Ovary (tissue), 10 donors: ENCODE data around the gene SLAMF1. TPM values are rescaled to one million over a fixed set of nuclear protein-coding genes. Genes with fewer than 3 reads are reported as not detected.
"Not testable (repeated sequence)": the region's sequence is repeated elsewhere in the genome, so short reads cannot be mapped to it uniquely, and the experiment has no call there.

ENCODE experiments used
- DNase-seq, 5 donors: peaks; one replicate each; pipeline ENCODE4 v3.0.0-alpha.2; 2019 to 2020
- H3K27ac ChIP-seq, 2 donors: fragments of 200-600 bp; one replicate each; pipeline versions ENCODE4 v1.5.1 to v1.8.0; 2019 to 2022
- H3K27me3 ChIP-seq: fragments of 200-600 bp; one replicate; pipeline ENCODE4 v1.8.0; 2022
- H3K36me3 ChIP-seq: fragments of 200-600 bp; sonication (generic); one replicate; pipeline ENCODE4 v1.5.1; 2019
- H3K4me1 ChIP-seq: one replicate; pipeline ENCODE4 v1.8.1; 2013; ENCODE audit warnings: mild to moderate bottlenecking, moderate library complexity; ENCODE audit not compliant: insufficient read depth
- H3K4me3 ChIP-seq: fragments of 200-600 bp; sonication (generic); one replicate; pipeline ENCODE4 v1.5.1; 2017
- H3K9me3 ChIP-seq, 2 donors: fragments of 200-600 bp in 1 of 2; sonication (generic) in 1 of 2; one replicate each; pipeline versions ENCODE4 v1.5.1 to v1.8.1; 2013 to 2019; ENCODE audit warnings: mild to moderate bottlenecking in 1 of 2, moderate library complexity in 1 of 2
- EP300 ChIP-seq: sonication (generic); formaldehyde crosslinking; IDR thresholded peaks from one replicate; pipeline ENCODE4 v1.6.1; 2017; ENCODE audit warnings: antibody characterized with exemption
- POLR2A ChIP-seq: fragments of 450-650 bp; IDR thresholded peaks from one replicate; pipeline ENCODE4 v1.6.1; 2017; ENCODE audit warnings: antibody characterized with exemption, mild to moderate bottlenecking, moderate library complexity
- WGBS, 3 donors: extraction: QIAGEN DNeasy Blood & Tissue Kit in 1 of 3; methylation state at CpG; one replicate each; pipeline versions ENCODE4 v1.1.5 to v1.1.7; 2013 to 2017; 5-methylcytosine and 5-hydroxymethylcytosine counted together
- intact Hi-C, 4 donors: fragments of 100-400 bp; cut with DNase I; formaldehyde crosslinking; loops; one replicate each; pipeline versions ENCODE4 v1.11.0 to v1.15.1; 2022 to 2023
- long read RNA-seq, 3 donors: library from polyadenylated mRNA in 2 of 3; unstranded in 2 of 3; transcript quantifications; one replicate each; pipeline ENCODE4 v2.0.0 and lab custom pipeline, GENCODE V29; 2021 to 2026
- polyA plus RNA-seq, 2 donors: library from polyadenylated mRNA; stranded (reverse); fragments of 200-250 nt in 1 of 2; fragments of 350-450 nt in 1 of 2; fragmentation: Illumina TruSeq in 1 of 2; extraction: RNeasy Lipid Tissue Mini Kit (QIAGEN cat#74804) in 1 of 2; gene quantifications; one replicate each; pipeline ENCODE4 v1.2.3, GENCODE V29; 2013 to 2014
- total RNA-seq, 7 donors: library from RNA; depleted of rRNA in 2 of 7; stranded (reverse); fragments of >200 nt in 2 of 7; fragmentation: NEBNext Ultra II Directional in 3 of 7; extraction: Animal tissue kit (Norgen Biotek cat#: 25700) in 3 of 7; gene quantifications; one replicate each; pipeline versions ENCODE4 v1.1.0 to v1.2.4, GENCODE V29; 2016 to 2023
- TF ChIP-seq, protein P1 (sequence below), 3 donors: fragments of 450-650 bp in 2 of 3; fragments of 200-600 bp in 1 of 3; IDR thresholded peaks; one replicate each; pipeline versions ENCODE4 v1.5.1 to v1.8.0; 2016 to 2022; ENCODE audit warnings: antibody characterized with exemption in 3 of 3, mild to moderate bottlenecking in 1 of 3
- donor health status: DM: no; HTN: no; CAD: no; lungs with moderate emphysema.
- donor health status: DM: no; HTN: no; CAD: no.
- donor health status: Bipolar disorder and iron deficiency.
- donor health status: DM: yes; HTN: yes; CAD: no.
- donor health status: DM: no; HTN: no; CAD: no.
- donor health status: DM: yes; HTN: yes; CAD: no.

SLAMF1 gene, protein sequence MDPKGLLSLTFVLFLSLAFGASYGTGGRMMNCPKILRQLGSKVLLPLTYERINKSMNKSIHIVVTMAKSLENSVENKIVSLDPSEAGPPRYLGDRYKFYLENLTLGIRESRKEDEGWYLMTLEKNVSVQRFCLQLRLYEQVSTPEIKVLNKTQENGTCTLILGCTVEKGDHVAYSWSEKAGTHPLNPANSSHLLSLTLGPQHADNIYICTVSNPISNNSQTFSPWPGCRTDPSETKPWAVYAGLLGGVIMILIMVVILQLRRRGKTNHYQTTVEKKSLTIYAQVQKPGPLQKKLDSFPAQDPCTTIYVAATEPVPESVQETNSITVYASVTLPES
- total RNA-seq (under 1 TPM in 4 of 7 donors, not detected in 3; 0.15 to 0.57 (median 0.27) TPM), polyA plus RNA-seq (under 1 TPM; 0.18 to 0.68 TPM)
- long read RNA-seq, donor 1: 0 reads
- long read RNA-seq, donor 2: 0 reads
- long read RNA-seq, donor 3: 0 reads

DNA sequence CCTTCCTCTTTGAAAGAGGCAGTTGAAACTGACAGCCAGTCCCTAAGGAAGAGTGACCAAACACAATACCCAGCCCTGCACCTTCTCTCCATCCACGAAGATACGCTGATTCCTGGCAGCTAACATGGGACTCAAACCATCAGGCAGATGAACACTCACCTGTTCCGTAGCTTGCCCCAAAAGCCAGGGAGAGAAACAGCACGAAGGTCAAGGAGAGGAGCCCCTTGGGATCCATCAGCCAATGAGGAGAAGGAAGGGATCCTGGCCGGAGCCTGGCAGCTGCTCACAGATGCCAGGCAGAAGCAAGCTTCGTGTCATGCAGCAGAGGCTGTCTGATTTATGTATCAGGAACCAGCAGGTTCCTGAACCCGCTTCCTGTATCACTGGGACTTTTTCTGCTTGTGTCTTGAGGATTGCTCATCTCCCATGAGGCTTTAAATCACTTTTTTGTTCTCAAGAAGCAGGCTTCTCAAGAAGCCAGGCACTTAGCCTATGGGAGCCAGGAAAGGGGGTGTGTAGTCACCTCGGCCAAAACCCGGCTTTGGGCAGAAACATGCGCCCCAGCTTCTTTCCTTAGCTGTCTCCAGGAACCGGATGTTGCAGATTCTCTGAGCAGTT lies at the start of gene SLAMF1:
Gene SLAMF1 (minus strand): TSS at position 334 of the 618 bp plus-strand sequence. CDS start 99 bp downstream, at position 235.
- WGBS, 3 donors: 41 to 49% (median 44%) methylated on average over 11 of the region's 11 CpGs
- no peak for DNase-seq
- Histone ChIP-seq H3K27me3 (no peaks in the 10 kb centered on the region), H3K4me1 (no peaks in the 10 kb centered on the region), H3K4me3 (no peak within 1 kb of the TSS), H3K36me3 (no peaks in the 10 kb centered on the region), H3K27ac (no peak within 1 kb of the TSS), H3K9me3 (no peaks in the 10 kb centered on the region)
- TF ChIP-seq EP300 (no peak), POLR2A (no peak)
- TF ChIP-seq, protein P1, sequence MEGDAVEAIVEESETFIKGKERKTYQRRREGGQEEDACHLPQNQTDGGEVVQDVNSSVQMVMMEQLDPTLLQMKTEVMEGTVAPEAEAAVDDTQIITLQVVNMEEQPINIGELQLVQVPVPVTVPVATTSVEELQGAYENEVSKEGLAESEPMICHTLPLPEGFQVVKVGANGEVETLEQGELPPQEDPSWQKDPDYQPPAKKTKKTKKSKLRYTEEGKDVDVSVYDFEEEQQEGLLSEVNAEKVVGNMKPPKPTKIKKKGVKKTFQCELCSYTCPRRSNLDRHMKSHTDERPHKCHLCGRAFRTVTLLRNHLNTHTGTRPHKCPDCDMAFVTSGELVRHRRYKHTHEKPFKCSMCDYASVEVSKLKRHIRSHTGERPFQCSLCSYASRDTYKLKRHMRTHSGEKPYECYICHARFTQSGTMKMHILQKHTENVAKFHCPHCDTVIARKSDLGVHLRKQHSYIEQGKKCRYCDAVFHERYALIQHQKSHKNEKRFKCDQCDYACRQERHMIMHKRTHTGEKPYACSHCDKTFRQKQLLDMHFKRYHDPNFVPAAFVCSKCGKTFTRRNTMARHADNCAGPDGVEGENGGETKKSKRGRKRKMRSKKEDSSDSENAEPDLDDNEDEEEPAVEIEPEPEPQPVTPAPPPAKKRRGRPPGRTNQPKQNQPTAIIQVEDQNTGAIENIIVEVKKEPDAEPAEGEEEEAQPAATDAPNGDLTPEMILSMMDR (IDR thresholded peaks at IDR 0.05): no peak
- intact Hi-C loops: no loop called here

DNA sequence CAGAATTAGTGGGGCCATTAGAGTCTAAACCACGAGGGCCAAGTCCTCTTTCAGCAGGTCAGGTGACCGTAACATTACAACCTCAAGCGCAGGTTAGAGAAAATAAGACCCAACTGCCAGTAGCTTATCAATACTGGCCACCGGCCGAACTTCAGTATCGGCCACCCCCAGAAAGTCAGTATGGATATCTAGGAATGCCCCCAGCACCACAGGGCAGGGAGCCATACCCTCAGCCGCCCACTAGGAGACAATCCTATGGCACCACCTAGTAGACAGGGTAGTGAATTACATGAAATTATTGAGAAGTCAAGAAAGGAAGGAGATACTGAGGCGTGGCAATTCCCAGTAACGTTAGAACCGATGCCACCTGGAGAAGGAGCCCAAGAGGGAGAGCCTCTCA lies 45.5 kb upstream of the SLAMF1 start:
- 91 to 94% (median 91%) methylated on average over 10 of the region's 10 CpGs for WGBS, 3 donors

DNA sequence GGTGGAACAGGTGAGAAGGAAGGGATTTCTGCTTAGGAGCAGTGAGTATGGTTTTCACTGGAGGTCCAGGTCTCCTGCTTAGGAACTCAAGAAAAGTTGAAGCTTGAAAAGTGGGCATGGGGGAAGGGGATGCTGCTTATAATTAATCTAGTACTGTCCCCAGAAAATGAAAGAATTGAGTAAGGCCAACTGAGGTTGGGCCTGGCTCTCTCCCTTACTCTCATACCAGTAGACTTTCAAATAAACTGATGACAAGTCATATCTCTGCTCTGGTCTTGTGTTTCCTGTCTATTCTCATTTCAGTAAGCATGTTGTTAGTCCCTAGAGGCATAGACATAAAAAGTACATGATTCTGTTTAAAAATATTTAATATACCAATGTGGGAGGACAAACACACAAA lies 38.4 kb upstream of the SLAMF1 start:
- intact Hi-C loops: no loop called here
- H3K27ac ChIP-seq: no peak overlapping the region

More for the DNA sequence above, 45.5 kb upstream of the SLAMF1 start:
- H3K27me3 ChIP-seq, H3K4me1 ChIP-seq, H3K27ac ChIP-seq, intact Hi-C loops, H3K4me3 ChIP-seq, DNase-seq, H3K9me3 ChIP-seq, H3K36me3 ChIP-seq: not testable (repeated sequence)

DNA sequence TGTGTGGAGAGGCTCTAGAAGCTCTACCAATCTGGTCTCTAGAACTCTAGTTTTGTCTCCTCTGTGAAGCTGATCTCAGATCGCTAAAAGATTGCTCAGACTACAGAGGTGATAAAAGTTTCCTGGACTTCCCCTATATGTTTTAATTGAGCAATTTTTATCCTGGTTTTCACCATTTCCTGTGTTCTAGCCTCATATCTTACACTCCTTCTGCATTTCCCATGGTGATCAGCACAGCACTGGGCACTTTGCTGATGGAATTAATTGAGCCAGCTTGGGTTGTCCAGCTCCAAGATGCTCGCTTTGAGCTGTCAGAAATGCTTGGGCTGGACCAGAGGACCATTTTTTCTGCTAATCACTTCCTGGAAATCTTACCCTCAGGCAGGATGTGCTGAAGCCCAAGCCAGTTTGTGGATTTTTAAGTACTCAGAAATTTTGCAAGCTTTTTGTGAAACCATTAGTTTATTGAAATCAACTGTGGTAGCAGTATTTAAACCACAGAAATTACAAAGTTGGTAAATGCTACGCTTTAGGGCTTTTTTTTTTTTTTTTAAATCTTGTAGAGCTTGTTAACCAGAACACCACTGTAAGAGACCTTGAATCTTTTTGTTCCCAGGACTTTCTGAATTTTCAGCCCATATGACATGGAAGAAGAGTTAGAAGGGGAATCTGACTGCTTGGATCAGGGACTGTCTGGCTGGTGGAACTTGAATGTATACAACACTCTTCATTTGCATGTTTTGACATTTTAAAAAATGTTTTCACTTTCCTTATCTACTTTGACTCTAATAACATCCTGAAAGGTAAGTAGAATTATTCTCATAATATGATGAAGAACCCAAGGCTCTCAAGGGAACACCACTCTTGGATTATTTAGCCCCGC lies 36.4 kb upstream of the SLAMF1 start:
- H3K27me3 ChIP-seq: no peaks in the 10 kb centered on the region
- intact Hi-C loops: loop anchor here in 1 of 4 donors (5.0 kb wide), 1 partner anchor 304 kb away; no protein-coding TSS in a partner anchor
- TF ChIP-seq, protein P1 (IDR thresholded peaks at IDR 0.05): no peak
- TF ChIP-seq EP300 (no peak), POLR2A (no peak)
- no peak overlapping the region for H3K27ac ChIP-seq
- peaks cover 1% of the 10 kb centered on the region for H3K4me1 ChIP-seq
- H3K36me3 ChIP-seq: no peaks in the 10 kb centered on the region
- no peak overlapping the region for H3K4me3 ChIP-seq
- DNase-seq: no peak
- 68 to 72% (median 71%) methylated on average over 4 of the region's 4 CpGs for WGBS, 3 donors
- H3K9me3 ChIP-seq: no peaks in the 10 kb centered on the region

More for the DNA sequence above, 38.4 kb upstream of the SLAMF1 start:
- H3K4me3 ChIP-seq: no peak overlapping the region
- no peaks in the 10 kb centered on the region for H3K9me3 ChIP-seq
- TF ChIP-seq EP300: no peak
- TF ChIP-seq POLR2A: no peak
- TF ChIP-seq, protein P1 (IDR thresholded peaks at IDR 0.05): no peak
- H3K4me1 ChIP-seq: peaks cover 1% of the 10 kb centered on the region
- H3K36me3 ChIP-seq: no peaks in the 10 kb centered on the region
- DNase-seq: no peak
- no peaks in the 10 kb centered on the region for H3K27me3 ChIP-seq
